ENCODE results near the gene PATJ. TPM values are rescaled to one million over a fixed set of nuclear protein-coding genes. Genes with fewer than 3 reads are reported as not detected.

PATJ gene
- total and polyA plus RNA-seq, 2 donors (not counting 1 experiment from before 2014, with no cell fraction given) = 8.0 to 45.3 TPM

GRCh38 chr1:61699911-61700851 lies 42.1 kb upstream of the PATJ start:
- no peak overlapping the region for H3K9ac ChIP-seq (ENCODE audit: low read length)
- no peak overlapping the region for H3K27ac ChIP-seq (ENCODE audit: low read length in 2 of 2)
- Mint-ChIP-seq H3K4me1 (no peaks in the 10 kb centered on the region), H3K9me3 (ENCODE audit: insufficient read depth) (no peaks in the 10 kb centered on the region), H3K27ac (no peak overlapping the region), H3K27me3 (no peaks in the 10 kb centered on the region), H3K4me3 (no peak overlapping the region)
- H3K79me2 ChIP-seq (ENCODE audit: control insufficient read depth, insufficient read depth, low read length) = no peaks in the 10 kb centered on the region
- no peak overlapping the region for H3K4me2 ChIP-seq (replicated peaks; ENCODE audit: low read depth, low read length, poor library complexity, severe bottlenecking)
- H3K9me3 ChIP-seq (ENCODE audit: control extremely low read depth in 1 of 3, control insufficient read depth in 2 of 3, insufficient read depth in 1 of 3, low read length in 2 of 3) = no peaks in the 10 kb centered on the region
- ATAC-seq (ENCODE audit: low read depth) (no peak), DNase-seq (no peak)
- peaks cover 13 to 41% of the 10 kb centered on the region in 2 experiments for H3K36me3 ChIP-seq (replicated peaks in 1 of 2; ENCODE audit: control extremely low read depth in 1 of 2, control insufficient read depth in 1 of 2, extremely low read depth in 1 of 2, insufficient read depth in 2 of 2, low read length in 1 of 2)
- intact Hi-C loops (cut with micrococcal nuclease) = no loop called here
- no peaks in the 10 kb centered on the region for H4K20me1 ChIP-seq (ENCODE audit: control insufficient read depth, insufficient read depth, low read length, poor library complexity, severe bottlenecking)
- ChIA-PET POLR2A (no interaction called here), CTCF (interaction anchor here (0.7 kb wide), 1 partner anchor 1850 kb away, joined by 3 read pairs; no protein-coding TSS in a partner anchor)
- H3K4me1 ChIP-seq (ENCODE audit: control insufficient read depth in 2 of 2, insufficient read depth in 2 of 2, low read length in 2 of 2) = no peaks in the 10 kb centered on the region
- no CpG with 5 or more reads among the region's 3 CpGs for WGBS (ENCODE audit: insufficient coverage)
- H2AFZ ChIP-seq (ENCODE audit: insufficient read depth, low read depth, low read length, poor library complexity, severe bottlenecking) = no peak overlapping the region
- no peaks in the 10 kb centered on the region for H3K27me3 ChIP-seq (replicated peaks in 1 of 4; ENCODE audit: control extremely low read depth in 1 of 4, control insufficient read depth in 3 of 4, insufficient read depth in 4 of 4, low read length in 3 of 4)
- H3K4me3 ChIP-seq (ENCODE audit: control extremely low read depth in 1 of 5, extremely low read depth in 1 of 5, insufficient read depth in 1 of 5, low read depth in 2 of 5, low read length in 4 of 5) = no peak overlapping the region
- TF ChIP-seq CTCF (IDR thresholded peaks at IDR 0.05) = no peak
- no peak for TF ChIP-seq EZH2 (IDR thresholded peaks at IDR 0.05; ENCODE audit: borderline replicate concordance, insufficient read depth, low read depth, low read length, poor library complexity, severe bottlenecking)
